Upper lobe of left lung (tissue), 6 donors: Measurements from ENCODE around the gene REX1BD. TPM values are rescaled to one million over a fixed set of nuclear protein-coding genes. Genes with fewer than 3 reads are reported as not detected.

Source experiments
- ATAC-seq, 2 donors: fragments of 200-7000 bp; cut with Tn5 transposase; one replicate each; pipeline ENCODE4 v1.9.1; 2022; ENCODE audit warnings: mild to moderate bottlenecking in 2 of 2, moderate library complexity in 2 of 2; ENCODE audit not compliant: low FRiP score in 2 of 2
- DNase-seq, 2 donors: peaks; one replicate each; pipeline ENCODE4 v3.0.0-alpha.2; 2019 to 2020
- H3K27ac ChIP-seq, 4 donors: fragments of 200-600 bp; sonication (generic); one replicate each; pipeline ENCODE4 v1.5.1; 2016 to 2019
- H3K27me3 ChIP-seq, 4 donors: fragments of 200-600 bp; sonication (generic); one replicate each; pipeline ENCODE4 v1.5.1; 2017 to 2019
- H3K36me3 ChIP-seq, 4 donors: fragments of 200-600 bp; sonication (generic); one replicate each; pipeline ENCODE4 v1.5.1; 2016 to 2019
- H3K4me1 ChIP-seq, 4 donors: fragments of 200-600 bp; sonication (generic); one replicate each; pipeline ENCODE4 v1.5.1; 2018 to 2019
- H3K4me3 ChIP-seq, 4 donors: fragments of 200-600 bp; sonication (generic); one replicate each; pipeline ENCODE4 v1.5.1; 2017 to 2019; ENCODE audit warnings: mild to moderate bottlenecking in 2 of 4, moderate library complexity in 1 of 4
- H3K9me3 ChIP-seq, 4 donors: fragments of 200-600 bp; sonication (generic); one replicate each; pipeline ENCODE4 v1.5.1; 2018 to 2019
- CTCF ChIP-seq, 6 experiments: fragments of 450-650 bp in 4 of 6; fragments of 200-600 bp in 2 of 6; sonication (generic) in 2 of 6; IDR thresholded peaks; one replicate each; pipeline ENCODE4 v1.5.1; 2016 to 2019; ENCODE audit warnings: antibody characterized with exemption in 6 of 6
- EP300 ChIP-seq, 4 donors: sonication (generic); formaldehyde crosslinking; IDR thresholded peaks; one replicate each; pipeline ENCODE4 v1.5.1; 2017; ENCODE audit warnings: antibody characterized with exemption in 4 of 4, control low read depth in 2 of 4
- POLR2A ChIP-seq, 4 donors: fragments of 450-650 bp; IDR thresholded peaks; one replicate each; pipeline ENCODE4 v1.5.1; 2016 to 2017; ENCODE audit warnings: antibody characterized with exemption in 4 of 4, mild to moderate bottlenecking in 2 of 4
- POLR2AphosphoS5 ChIP-seq, 2 donors: sonication (generic); formaldehyde crosslinking; IDR thresholded peaks; one replicate each; pipeline ENCODE4 v1.5.1; 2017; ENCODE audit warnings: antibody characterized with exemption in 2 of 2
- WGBS, 2 donors: methylation state at CpG; one replicate each; pipeline ENCODE4 v1.1.5; 2017 to 2018; 5-methylcytosine and 5-hydroxymethylcytosine counted together
- total RNA-seq, 6 donors: library from RNA; depleted of rRNA in 4 of 6; stranded (reverse); fragments of >200 nt in 4 of 6; gene quantifications; one replicate each; pipeline versions ENCODE4 v1.1.0 to v1.2.1, GENCODE V29; 2016 to 2021
- donor health status: DM: no; HTN: no; CAD: no; lungs with moderate emphysema.
- donor health status: DM: no; HTN: yes; CAD: no; lungs with severe emphysema.

REX1BD gene
- total RNA-seq, 6 donors from 2014 or later, result 83.6 to 114 (median 91.6) TPM

GRCh38 chr19:18635831-18636182, 47.2 kb downstream of the REX1BD start:
- peak overlapping the region in 3 of 4 donors; percentile 83 to 94 (median 86) for H3K27ac ChIP-seq
- peak overlapping the region in 3 of 4 donors; percentile 65 to 95 (median 83) for H3K4me3 ChIP-seq
- no peak for DNase-seq
- 10 to 24% methylated on average over 6 of the region's 6 CpGs for WGBS, 2 donors
- H3K27me3 ChIP-seq, result no peaks in the 10 kb centered on the region
- TF ChIP-seq CTCF (IDR thresholded peaks at IDR 0.05) (no peak), POLR2A (IDR thresholded peaks at IDR 0.05) (no peak), POLR2AphosphoS5 (IDR thresholded peaks at IDR 0.05) (no peak), EP300 (IDR thresholded peaks at IDR 0.05) (no peak)
- no peak for ATAC-seq
- H3K36me3 ChIP-seq, result no peaks in the 10 kb centered on the region
- H3K4me1 ChIP-seq, result peaks cover 5 to 37% (median 27%) of the 10 kb centered on the region in 4 donors
- no peaks in the 10 kb centered on the region for H3K9me3 ChIP-seq

DNA sequence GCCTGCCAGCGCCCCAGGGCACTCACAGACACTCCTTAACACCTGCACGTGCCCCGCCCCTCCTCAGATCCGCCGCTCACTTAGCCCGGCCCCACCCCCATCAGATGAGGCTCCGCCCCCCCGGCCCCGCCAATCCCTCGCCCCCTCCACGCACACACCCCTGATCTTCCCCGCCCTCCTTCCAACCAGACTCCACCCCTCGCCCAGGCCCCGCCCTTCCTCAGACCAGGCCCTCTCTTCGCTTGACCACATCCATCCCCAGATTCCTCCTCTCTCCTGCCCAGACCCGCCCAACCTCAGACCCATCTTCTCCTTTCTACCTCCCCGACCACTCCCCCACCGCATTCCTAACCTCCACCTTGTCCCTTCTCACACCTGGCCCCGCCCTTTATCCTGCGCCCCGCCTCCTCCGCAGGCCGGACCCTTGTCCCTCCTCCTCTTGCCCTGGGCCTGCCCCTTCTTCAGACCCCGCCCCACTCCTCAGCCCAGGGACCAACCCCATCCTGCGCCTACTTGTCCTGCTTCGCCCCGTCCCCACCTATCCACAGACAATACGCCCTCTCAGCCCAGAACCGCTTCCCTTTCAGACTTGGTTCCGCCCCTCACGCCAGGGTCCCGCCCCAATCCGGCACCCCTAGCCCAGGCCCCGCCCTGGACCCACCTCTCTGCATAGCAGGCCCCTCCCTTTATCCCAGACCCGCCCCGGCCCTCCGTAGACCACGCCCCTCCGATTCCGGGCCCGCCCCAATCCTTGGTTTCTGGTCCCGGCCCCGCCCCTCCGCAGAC, 47.8 kb downstream of the REX1BD start:
- Histone ChIP-seq H3K9me3 (no peaks in the 10 kb centered on the region), H3K27ac (peak overlapping the region; percentile 83 to 94 (median 89)), H3K4me3 (peak overlapping the region; percentile 13 to 95 (median 74)), H3K4me1 (peaks cover 5 to 37% (median 27%) of the 10 kb centered on the region in 4 donors), H3K27me3 (no peaks in the 10 kb centered on the region), H3K36me3 (no peaks in the 10 kb centered on the region)
- 1 to 2% methylated on average over 28 to 33 of the region's 44 CpGs for WGBS, 2 donors
- peak; percentile 98 to 99 for ATAC-seq
- peak; percentile 93 to 99 for DNase-seq
- no peak for TF ChIP-seq EP300 (IDR thresholded peaks at IDR 0.05)

- Histone ChIP-seq H3K4me3 (peak within 1 kb of the TSS; percentile 65 to 95 (median 82)), H3K36me3 (no peaks in the 10 kb centered on the region), H3K9me3 (no peaks in the 10 kb centered on the region), H3K27ac (peak within 1 kb of the TSS; percentile 83 to 94 (median 89)), H3K27me3 (no peaks in the 10 kb centered on the region), H3K4me1 (peaks cover 5 to 37% (median 27%) of the 10 kb centered on the region in 4 donors)
- TF ChIP-seq CTCF (IDR thresholded peaks at IDR 0.05) (no peak), POLR2AphosphoS5 (IDR thresholded peaks at IDR 0.05) (peak; percentile 30 to 91), POLR2A (IDR thresholded peaks at IDR 0.05) (peak in 2 of 4 donors; percentile 42 to 76), EP300 (IDR thresholded peaks at IDR 0.05) (no peak)
- DNase-seq (peak in 1 of 2 donors; percentile 99), ATAC-seq (no peak)
- 14 to 31% methylated on average over 10 to 44 of the region's 47 CpGs for WGBS, 2 donors
Observed at GRCh38 chr19:18636969-18637629, 48.5 kb downstream of the REX1BD start, which contains the start of gene KLHL26. KLHL26 (plus strand) TSS chr19:18637028; CDS start chr19:18637055, 27 bp downstream.

GRCh38 chr19:18637673-18638630, 49.4 kb downstream of the REX1BD start:
- Histone ChIP-seq H3K36me3 (no peaks in the 10 kb centered on the region), H3K27me3 (no peaks in the 10 kb centered on the region), H3K9me3 (no peaks in the 10 kb centered on the region), H3K27ac (peak overlapping the region; percentile 83 to 94 (median 89)), H3K4me1 (peaks cover 5 to 37% (median 27%) of the 10 kb centered on the region in 4 donors), H3K4me3 (peak overlapping the region in 3 of 4 donors; percentile 65 to 95 (median 83))
- TF ChIP-seq POLR2A (IDR thresholded peaks at IDR 0.05) (no peak), EP300 (IDR thresholded peaks at IDR 0.05) (no peak), CTCF (IDR thresholded peaks at IDR 0.05) (no peak), POLR2AphosphoS5 (IDR thresholded peaks at IDR 0.05) (no peak)
- DNase-seq (peak in 1 of 2 donors; percentile 69), ATAC-seq (no peak)
- 26 to 33% methylated on average over 3 of the region's 3 CpGs for WGBS, 2 donors
